Stimulated activated effector memory CD8-positive, alpha-beta T cell treated with anti-CD3 and anti-CD28 coated beads, Interleukin-12 subunit alpha, Interleukin-12 subunit beta, amount 100 ng/mL, for 72 hours (primary cell): ENCODE results near the gene RABEPK.
A peak's percentile ranks its signal among the peaks of the same experiment; 100 is the strongest.
"Not testable (repeated sequence)": the region's sequence is repeated elsewhere in the genome, so short reads cannot be mapped to it uniquely, and the experiment has no call there.

Source experiments
- ATAC-seq: fragments of 150-1000 bp; cut with Tn5 transposase; 2 replicates; pipeline ENCODE4 v1.10.0; 2021
- DNase-seq, 2 donors: peaks; one replicate each; pipeline ENCODE4 v3.0.0; 2021 to 2022; ENCODE audit warnings: low spot score in 2 of 2
- H3K27ac Mint-ChIP-seq: one replicate; pipeline ENCODE4 v1.8.0; 2022; ENCODE audit warnings: mild to moderate bottlenecking, mixed read lengths
- H3K36me3 Mint-ChIP-seq: one replicate; pipeline ENCODE4 v1.8.0; 2022; ENCODE audit warnings: mild to moderate bottlenecking, mixed read lengths
- H3K4me1 Mint-ChIP-seq: one replicate; pipeline ENCODE4 v1.8.0; 2022; ENCODE audit warnings: mixed read lengths
- H3K4me3 Mint-ChIP-seq: one replicate; pipeline ENCODE4 v1.8.0; 2022; ENCODE audit warnings: mild to moderate bottlenecking, mixed read lengths
- H3K9me3 Mint-ChIP-seq: one replicate; pipeline ENCODE4 v1.8.0; 2022; ENCODE audit warnings: mixed read lengths

The RABEPK gene

GRCh38 chr9:125258160-125258785, 57.9 kb downstream of the RABEPK start:
- Mint-ChIP-seq H3K4me1 (peaks cover 22% of the 10 kb centered on the region), H3K27ac (no peak overlapping the region), H3K9me3 (no peaks in the 10 kb centered on the region), H3K36me3 (peaks cover 12% of the 10 kb centered on the region), H3K4me3 (no peak overlapping the region)
- no peak for ATAC-seq
- DNase-seq = no peak

- no peak overlapping the region for H3K27ac Mint-ChIP-seq
- H3K4me3 Mint-ChIP-seq = no peak overlapping the region
- no peaks in the 10 kb centered on the region for H3K9me3 Mint-ChIP-seq
- ATAC-seq (no peak), DNase-seq (no peak)
- H3K4me1 Mint-ChIP-seq = peaks cover 26% of the 10 kb centered on the region
- H3K36me3 Mint-ChIP-seq = peaks cover 17% of the 10 kb centered on the region
Measured at GRCh38 chr9:125258832-125259534, 58.6 kb downstream of the RABEPK start.

GRCh38 chr9:125260561-125260960, 60.2 kb downstream of the RABEPK start:
- ATAC-seq (no peak), DNase-seq (no peak)
- Mint-ChIP-seq H3K4me1 (peaks cover 38% of the 10 kb centered on the region), H3K27ac (peak overlapping the region; percentile 94), H3K36me3 (peaks cover 33% of the 10 kb centered on the region), H3K4me3 (peak overlapping the region; percentile 96), H3K9me3 (no peaks in the 10 kb centered on the region)

GRCh38 chr9:125261501-125262293, 61.4 kb downstream of the RABEPK start, which contains the start of gene GAPVD1:
TSS of gene GAPVD1 (plus strand) at chr9:125261826. CDS start at chr9:125298922, 37,096 bp downstream.
- peak; percentile 84 to 92 for DNase-seq
- Mint-ChIP-seq H3K27ac (peak within 1 kb of the TSS; percentile 94), H3K36me3 (peaks cover 44% of the 10 kb centered on the region), H3K9me3 (no peaks in the 10 kb centered on the region), H3K4me1 (peaks cover 38% of the 10 kb centered on the region), H3K4me3 (peak within 1 kb of the TSS; percentile 96)
- ATAC-seq = peak; percentile 99

GRCh38 chr9:125262294-125262991, 62.1 kb downstream of the RABEPK start:
- no peaks in the 10 kb centered on the region for H3K9me3 Mint-ChIP-seq
- peak overlapping the region; percentile 96 for H3K4me3 Mint-ChIP-seq
- no peak for DNase-seq
- peak overlapping the region; percentile 94 for H3K27ac Mint-ChIP-seq
- H3K4me1 Mint-ChIP-seq = peaks cover 38% of the 10 kb centered on the region
- H3K36me3 Mint-ChIP-seq = peaks cover 51% of the 10 kb centered on the region
- peak; percentile 1 for ATAC-seq

GRCh38 chr9:125264068-125264467, 63.7 kb downstream of the RABEPK start:
- DNase-seq, H3K9me3 Mint-ChIP-seq, ATAC-seq: not testable (repeated sequence)
- Mint-ChIP-seq H3K4me1 (peaks cover 46% of the 10 kb centered on the region), H3K27ac (peak overlapping the region; percentile 57), H3K36me3 (peaks cover 63% of the 10 kb centered on the region), H3K4me3 (peak overlapping the region; percentile 96)

- ATAC-seq = no peak
- Mint-ChIP-seq H3K9me3 (no peaks in the 10 kb centered on the region), H3K36me3 (peaks cover 95% of the 10 kb centered on the region), H3K4me1 (peaks cover 36% of the 10 kb centered on the region), H3K27ac (peak overlapping the region; percentile 64), H3K4me3 (no peak overlapping the region)
- no peak for DNase-seq
Measured at GRCh38 chr9:125268394-125269013, 68.2 kb downstream of the RABEPK start.

- Mint-ChIP-seq H3K9me3 (no peaks in the 10 kb centered on the region), H3K4me1 (peaks cover 31% of the 10 kb centered on the region), H3K4me3 (no peak overlapping the region), H3K36me3 (peaks cover 91% of the 10 kb centered on the region), H3K27ac (peak overlapping the region; percentile 64)
- DNase-seq (no peak), ATAC-seq (no peak)
Measured at GRCh38 chr9:125269014-125269397, 68.7 kb downstream of the RABEPK start.

GRCh38 chr9:125271081-125271480, 70.7 kb downstream of the RABEPK start:
- H3K4me1 Mint-ChIP-seq = peaks cover 20% of the 10 kb centered on the region
- H3K27ac Mint-ChIP-seq = no peak overlapping the region
- H3K36me3 Mint-ChIP-seq = peaks cover 71% of the 10 kb centered on the region
- no peak overlapping the region for H3K4me3 Mint-ChIP-seq
- ATAC-seq (no peak), DNase-seq (no peak)
- H3K9me3 Mint-ChIP-seq = no peaks in the 10 kb centered on the region

GRCh38 chr9:125272697-125273096, 72.4 kb downstream of the RABEPK start:
- H3K4me3 Mint-ChIP-seq = no peak overlapping the region
- DNase-seq = no peak

GRCh38 chr9:125276771-125277170, 76.4 kb downstream of the RABEPK start:
- Mint-ChIP-seq H3K27ac (no peak overlapping the region), H3K4me1 (peaks cover 11% of the 10 kb centered on the region), H3K36me3 (peaks cover 40% of the 10 kb centered on the region), H3K4me3 (no peak overlapping the region), H3K9me3 (no peaks in the 10 kb centered on the region)
- no peak for DNase-seq
- ATAC-seq = no peak

More at GRCh38 chr9:125272697-125273096, 72.4 kb downstream of the RABEPK start:
- Mint-ChIP-seq H3K27ac (no peak overlapping the region), H3K36me3 (peaks cover 57% of the 10 kb centered on the region), H3K4me1 (peaks cover 20% of the 10 kb centered on the region), H3K9me3 (no peaks in the 10 kb centered on the region)
- ATAC-seq = no peak

- Mint-ChIP-seq H3K27ac (no peak overlapping the region), H3K9me3 (no peaks in the 10 kb centered on the region), H3K4me1 (peaks cover 11% of the 10 kb centered on the region), H3K36me3 (peaks cover 34% of the 10 kb centered on the region), H3K4me3 (no peak overlapping the region)
- DNase-seq = no peak
- no peak for ATAC-seq
Measured at GRCh38 chr9:125277411-125277810, 77.1 kb downstream of the RABEPK start.

- H3K27ac Mint-ChIP-seq = no peak overlapping the region
- no peak for ATAC-seq
Measured at GRCh38 chr9:125280945-125281344, 80.6 kb downstream of the RABEPK start.

More at GRCh38 chr9:125280945-125281344, 80.6 kb downstream of the RABEPK start:
- no peak for DNase-seq
- no peaks in the 10 kb centered on the region for H3K9me3 Mint-ChIP-seq
- H3K4me1 Mint-ChIP-seq = no peaks in the 10 kb centered on the region
- H3K4me3 Mint-ChIP-seq = no peak overlapping the region
- peaks cover 32% of the 10 kb centered on the region for H3K36me3 Mint-ChIP-seq
